Glomerular visceral epithelial cell (primary cell): ENCODE data around the gene ASIC2.

Source experiments
- DNase-seq: peaks from one replicate; pipeline ENCODE4 v3.0.0-alpha.2; 2016; ENCODE audit errors: extremely low spot score

Gene ASIC2

GRCh38 chr17:33288954-33289353 lies 4.1 kb downstream of the ASIC2 start:
- no peak for DNase-seq

GRCh38 chr17:33287096-33287725 lies 5.9 kb downstream of the ASIC2 start:
- DNase-seq, result no peak

GRCh38 chr17:33285413-33285812 lies 7.7 kb downstream of the ASIC2 start:
- DNase-seq, result no peak

- peak; percentile 8 for DNase-seq
These were observed 9.1 kb downstream of the ASIC2 start for GRCh38 chr17:33284022-33284421.

- DNase-seq, result no peak
These were observed 12.7 kb downstream of the ASIC2 start for GRCh38 chr17:33280162-33280943.

GRCh38 chr17:33277436-33278100 lies 15.5 kb downstream of the ASIC2 start:
- DNase-seq, result no peak

- no peak for DNase-seq
These were observed 19.2 kb downstream of the ASIC2 start for GRCh38 chr17:33273743-33274410.

GRCh38 chr17:33273271-33273670 lies 19.8 kb downstream of the ASIC2 start:
- no peak for DNase-seq

- DNase-seq, result no peak
These were observed 20.7 kb downstream of the ASIC2 start for GRCh38 chr17:33272438-33272837.

GRCh38 chr17:33269337-33270060 lies 23.6 kb downstream of the ASIC2 start:
- no peak for DNase-seq

- DNase-seq, result no peak
These were observed 25.1 kb downstream of the ASIC2 start for GRCh38 chr17:33267851-33268548.

GRCh38 chr17:33267271-33267790 lies 25.8 kb downstream of the ASIC2 start:
- DNase-seq, result peak; percentile 84

- DNase-seq, result no peak
These were observed 26.5 kb downstream of the ASIC2 start for GRCh38 chr17:33266611-33267010.

- DNase-seq, result no peak
These were observed 27.0 kb downstream of the ASIC2 start for GRCh38 chr17:33266116-33266515.

- DNase-seq, result no peak
These were observed 29.7 kb downstream of the ASIC2 start for GRCh38 chr17:33263396-33263795.

GRCh38 chr17:33262266-33263123 lies 30.6 kb downstream of the ASIC2 start:
- DNase-seq, result no peak

GRCh38 chr17:33261820-33262219 lies 31.3 kb downstream of the ASIC2 start:
- no peak for DNase-seq

GRCh38 chr17:33260638-33261037 lies 32.5 kb downstream of the ASIC2 start:
- DNase-seq, result no peak

GRCh38 chr17:33258296-33258695 lies 34.8 kb downstream of the ASIC2 start:
- peak; percentile 30 for DNase-seq

GRCh38 chr17:33245183-33245582 lies 47.9 kb downstream of the ASIC2 start:
- no peak for DNase-seq
